GM12878 (cell line): Measurements from ENCODE around the gene ANP32A. TPM values are rescaled to one million over a fixed set of nuclear protein-coding genes. Genes with fewer than 3 reads are reported as not detected.

Experiments used
- ATAC-seq: fragments of 200-7000 bp; cut with Tn5 transposase; 3 replicates; pipeline ENCODE4 v1.9.1; 2020; ENCODE audit warnings: mild to moderate bottlenecking, moderate library complexity
- BruUV-seq: library from RNA; stranded (reverse); fragments of 400-500 nt; replicated peaks from 2 replicates; lab custom pipeline; 2021; lab: Mats Ljungman, UMichigan
- CTCF ChIA-PET: fragments of 300-600 bp; sonication (Branson Sonifier 250); formaldehyde crosslinking; extraction: SDS; loops from one replicate; lab custom pipeline; 2021; ENCODE audit warnings: inconsistent platforms; lab: Yijun Ruan, JAX
- POLR2A ChIA-PET: fragments of 350-600 bp; formaldehyde crosslinking; extraction: SDS; loops from one replicate; lab custom pipeline; 2021; ENCODE audit warnings: inconsistent platforms; lab: Charles Lee
- RAD21 ChIA-PET: fragments of 300-600 bp; sonication (Branson Sonifier 250); formaldehyde crosslinking; loops from one replicate; lab custom pipeline; 2023; ENCODE audit warnings: antibody characterized with exemption; ENCODE audit not compliant: unreplicated experiment; lab: Charles Lee
- SMC1A ChIA-PET: fragments of 300-600 bp; sonication (Branson Sonifier 250); formaldehyde crosslinking; loops from one replicate; lab custom pipeline; 2023; ENCODE audit not compliant: unreplicated experiment, uncharacterized antibody; lab: Charles Lee
- DNase-seq: peaks from one replicate; pipeline ENCODE4 v3.0.0-alpha.2; 2011; ENCODE audit warnings: low read depth, low spot score
- FAIRE-seq: peaks from 3 replicates; lab custom pipeline; 2011; peaks lifted over from hg19 to GRCh38; lab: Jason Lieb, UNC
- H2AFZ ChIP-seq: 2 replicates; pipeline ENCODE4 v1.6.0; 2011; ENCODE audit warnings: low read depth, low read length, control low read depth; ENCODE audit not compliant: control insufficient read depth
- H3K27ac ChIP-seq: 2 replicates; pipeline ENCODE4 v1.5.1; 2011; ENCODE audit warnings: control low read depth; ENCODE audit not compliant: control insufficient read depth, insufficient read depth
- H3K27me3 ChIP-seq, 2 experiments: replicated peaks in 1 of 2; 2 replicates each; pipeline versions ENCODE4 v1.6.0 to v1.6.1; 2011; ENCODE audit warnings: low read length in 1 of 2; ENCODE audit not compliant: control insufficient read depth in 2 of 2, insufficient read depth in 2 of 2
- H3K36me3 ChIP-seq, 2 experiments: 2 replicates each; pipeline ENCODE4 v1.5.1; 2011; ENCODE audit warnings: low read length in 1 of 2; ENCODE audit not compliant: control insufficient read depth in 2 of 2, insufficient read depth in 2 of 2
- H3K4me1 ChIP-seq: 2 replicates; pipeline ENCODE4 v1.6.1; 2011; ENCODE audit warnings: mild to moderate bottlenecking, low read length, moderate library complexity, mixed read lengths; ENCODE audit not compliant: control insufficient read depth, insufficient read depth
- H3K4me2 ChIP-seq: 2 replicates; pipeline ENCODE4 v1.6.0; 2011; ENCODE audit warnings: control low read depth; ENCODE audit not compliant: control insufficient read depth, insufficient read depth
- H3K4me3 ChIP-seq: fragments of 200-600 bp; sonication (generic); 2 replicates; pipeline ENCODE4 v1.5.1; 2016
- H3K79me2 ChIP-seq: 2 replicates; pipeline ENCODE4 v1.6.0; 2011; ENCODE audit warnings: low read length; ENCODE audit not compliant: control insufficient read depth, insufficient read depth
- H3K9ac ChIP-seq: 2 replicates; pipeline ENCODE4 v1.8.0; 2011; ENCODE audit warnings: low read length, control low read depth, mixed read lengths; ENCODE audit not compliant: control insufficient read depth, insufficient read depth
- H3K9me3 ChIP-seq: replicated peaks from 3 replicates; pipeline ENCODE4 v1.5.1; 2011; ENCODE audit warnings: mild to moderate bottlenecking, low read length; ENCODE audit not compliant: control insufficient read depth, insufficient read depth
- H4K20me1 ChIP-seq: 2 replicates; pipeline ENCODE4 v1.6.0; 2011; ENCODE audit not compliant: control insufficient read depth, insufficient read depth
- BCL11A ChIP-seq: IDR thresholded peaks from 2 replicates; pipeline ENCODE4 v1.6.1; 2011; ENCODE audit warnings: low read depth, low read length
- CEBPB ChIP-seq, 2 experiments: fragments of 150-350 bp in 1 of 2; IDR thresholded peaks; 2 replicates each; pipeline ENCODE4 v1.6.1; 2012 to 2014; ENCODE audit warnings: low read depth in 2 of 2, low read length in 2 of 2, borderline replicate concordance in 1 of 2, inconsistent platforms in 1 of 2
- ELK1 ChIP-seq: IDR thresholded peaks from 2 replicates; pipeline ENCODE4 v1.6.1; 2012; ENCODE audit warnings: low read depth, low read length, improper control_type of control experiment
- EP300 ChIP-seq, 2 experiments: fragments of 150-350 bp in 1 of 2; IDR thresholded peaks; 2 replicates each; pipeline ENCODE4 v1.6.1; 2011 to 2012; ENCODE audit warnings: low read depth in 2 of 2, low read length in 2 of 2, borderline replicate concordance in 1 of 2, improper control_type of control experiment in 1 of 2, inconsistent platforms in 1 of 2; ENCODE audit not compliant: control insufficient read depth in 1 of 2
- HCFC1 ChIP-seq: fragments of 150-350 bp; IDR thresholded peaks from 2 replicates; pipeline ENCODE4 v1.6.1; 2014; ENCODE audit warnings: low read length
- HDAC6 ChIP-seq: fragments of 200-600 bp; sonication (generic); IDR thresholded peaks from one replicate; pipeline ENCODE4 v1.8.0; 2017; ENCODE audit warnings: antibody characterized with exemption; ENCODE audit not compliant: unreplicated experiment
- MTA2 ChIP-seq: fragments of 450-650 bp; IDR thresholded peaks from 2 replicates; pipeline ENCODE4 v1.6.1; 2016; ENCODE audit warnings: low read depth, mild to moderate bottlenecking, moderate library complexity
- MYC ChIP-seq: IDR thresholded peaks from 2 replicates; pipeline ENCODE4 v1.6.1; 2011; ENCODE audit warnings: mild to moderate bottlenecking, low read length, moderate library complexity, inconsistent platforms; ENCODE audit not compliant: insufficient read depth, insufficient replicate concordance, insufficient read length, severe bottlenecking
- NFXL1 ChIP-seq: fragments of 450-650 bp; IDR thresholded peaks from 2 replicates; pipeline ENCODE4 v1.6.1; 2017; ENCODE audit warnings: antibody characterized with exemption, mild to moderate bottlenecking, borderline replicate concordance
- NR2F1 ChIP-seq: fragments of 450-650 bp; conservative IDR thresholded peaks from 2 replicates; pipeline ENCODE4 v1.6.1; 2017; ENCODE audit warnings: mild to moderate bottlenecking
- POLR2A ChIP-seq: IDR thresholded peaks from 2 replicates; pipeline ENCODE4 v1.6.1; 2011; ENCODE audit warnings: low read depth, mild to moderate bottlenecking, low read length
- RB1 ChIP-seq: fragments of 450-650 bp; formaldehyde crosslinking; IDR thresholded peaks from 2 replicates; pipeline ENCODE4 v1.6.1; 2017; ENCODE audit warnings: mild to moderate bottlenecking, borderline replicate concordance
- SUZ12 ChIP-seq: fragments of 200-600 bp; sonication (generic); IDR thresholded peaks from one replicate; pipeline ENCODE4 v1.6.1; 2018; ENCODE audit warnings: antibody characterized with exemption, mild to moderate bottlenecking; ENCODE audit not compliant: unreplicated experiment
- TAF1 ChIP-seq: IDR thresholded peaks from 2 replicates; pipeline ENCODE4 v1.6.1; 2011; ENCODE audit warnings: mild to moderate bottlenecking, low read depth, low read length, borderline replicate concordance
- ZBTB33 ChIP-seq: fragments of 450-650 bp; IDR thresholded peaks from 2 replicates; pipeline ENCODE4 v1.6.1; 2017; ENCODE audit warnings: mild to moderate bottlenecking
- ZNF217 ChIP-seq: fragments of 450-650 bp; IDR thresholded peaks from 2 replicates; pipeline ENCODE4 v1.6.1; 2017; ENCODE audit warnings: antibody characterized with exemption, mild to moderate bottlenecking
- in situ Hi-C: fragments of 300-500 bp; cut with MboI; formaldehyde crosslinking; loops from 9 replicates; pipeline ENCODE4 v1.14.3; 2018; ENCODE audit warnings: mixed read lengths
- intact Hi-C: fragments of 100-400 bp; cut with micrococcal nuclease; formaldehyde crosslinking; loops from one replicate; pipeline ENCODE4 v1.14.2; 2022; ENCODE audit not compliant: unreplicated experiment
- polyA plus RNA-seq, 11 experiments: library from polyadenylated mRNA; depleted of rRNA in 4 of 11; unstranded in 6 of 11; stranded (reverse) in 5 of 11; fragments of >200 nt; fragmentation: Nextera tagmentation in 4 of 11; fragmentation: Illumina TruSeq in 1 of 11; extraction: Ambion mirVana in 4 of 11; extraction: Trizol in 1 of 11; gene quantifications; 1 replicate in 1 of 11; 2 replicates in 10 of 11; pipeline versions ENCODE4 v1.2.1 to v1.2.3, GENCODE V29; 2011 to 2016; ENCODE audit warnings: inconsistent platforms in 2 of 11, missing spikeins in 2 of 11, low read depth in 1 of 11
- total RNA-seq, 4 experiments: library from RNA; depleted of rRNA in 3 of 4; stranded (reverse); fragments of >200 nt in 3 of 4; fragmentation: Illumina TruSeq in 1 of 4; extraction: Trizol in 1 of 4; gene quantifications; 2 replicates each; pipeline versions ENCODE4 v1.2.1 to v1.2.3, GENCODE V29; 2013 to 2021
- TF ChIP-seq, protein P1 (sequence below): IDR thresholded peaks from 2 replicates; pipeline ENCODE4 v1.6.1; 2012; ENCODE audit warnings: low read depth, low read length, improper control_type of control experiment
- TF ChIP-seq, protein P2 (sequence below): fragments of 450-650 bp; IDR thresholded peaks from 2 replicates; pipeline ENCODE4 v1.6.1; 2014; ENCODE audit warnings: mild to moderate bottlenecking
- TF ChIP-seq, protein P3 (sequence below): IDR thresholded peaks from 2 replicates; pipeline ENCODE4 v1.6.1; 2011; ENCODE audit warnings: mild to moderate bottlenecking, low read depth, low read length, moderate library complexity; ENCODE audit not compliant: insufficient replicate concordance

ANP32A gene
- total and polyA plus RNA-seq, 10 of the 15 experiments (the other 5 are each of a cell fraction or from before 2014, with no cell fraction given), result 29.6 to 666 (median 234) TPM

DNA sequence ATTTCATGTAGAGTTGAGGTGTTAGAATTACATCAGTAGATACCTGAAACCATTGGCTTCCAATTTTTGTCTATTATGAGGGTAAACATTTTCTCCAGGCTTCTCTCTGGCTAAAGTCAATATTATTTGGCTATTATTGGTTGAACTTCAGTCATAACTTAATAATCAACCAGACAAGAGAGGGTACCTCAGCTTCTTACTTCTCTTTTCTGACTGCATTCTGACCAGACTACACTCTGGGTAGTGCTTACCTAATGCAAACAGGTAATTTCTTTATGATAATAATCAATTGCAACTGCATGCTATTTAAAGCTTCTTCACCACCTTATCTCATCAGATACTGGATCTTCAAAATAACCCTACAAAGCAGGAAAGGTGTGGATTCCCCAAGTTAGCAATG, 85.1 kb downstream of the ANP32A start:
- no TSS peak for BruUV-seq
- no peaks in the 10 kb centered on the region for H3K4me1 ChIP-seq
- H3K9me3 ChIP-seq, result no peaks in the 10 kb centered on the region
- H3K9ac ChIP-seq, result no peak overlapping the region
- SMC1A ChIA-PET, result interaction anchor here (0.7 to 2.6 kb wide), 3 partner anchors 11 to 140 kb away, joined by 3 to 14 read pairs (median 3); no protein-coding TSS in a partner anchor
- H3K4me2 ChIP-seq, result no peak overlapping the region
- TF ChIP-seq RB1 (no peak), BCL11A (no peak), MYC (no peak), ZBTB33 (no peak), HDAC6 (no peak), SUZ12 (no peak), MTA2 (no peak), CEBPB (IDR thresholded peaks at IDR 0.05; ENCODE audit: borderline replicate concordance in 1 of 2, low read depth in 2 of 2, low read length in 2 of 2) (no peak), ZNF217 (no peak), ELK1 (no peak), EP300 (IDR thresholded peaks at IDR 0.05; ENCODE audit: borderline replicate concordance in 1 of 2, control insufficient read depth in 1 of 2, low read depth in 2 of 2, low read length in 2 of 2) (no peak), POLR2A (no peak), HCFC1 (no peak), NFXL1 (no peak), NR2F1 (no peak), TAF1 (no peak)
- TF ChIP-seq, protein P1, sequence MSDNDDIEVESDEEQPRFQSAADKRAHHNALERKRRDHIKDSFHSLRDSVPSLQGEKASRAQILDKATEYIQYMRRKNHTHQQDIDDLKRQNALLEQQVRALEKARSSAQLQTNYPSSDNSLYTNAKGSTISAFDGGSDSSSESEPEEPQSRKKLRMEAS, result no peak
- TF ChIP-seq, protein P2, sequence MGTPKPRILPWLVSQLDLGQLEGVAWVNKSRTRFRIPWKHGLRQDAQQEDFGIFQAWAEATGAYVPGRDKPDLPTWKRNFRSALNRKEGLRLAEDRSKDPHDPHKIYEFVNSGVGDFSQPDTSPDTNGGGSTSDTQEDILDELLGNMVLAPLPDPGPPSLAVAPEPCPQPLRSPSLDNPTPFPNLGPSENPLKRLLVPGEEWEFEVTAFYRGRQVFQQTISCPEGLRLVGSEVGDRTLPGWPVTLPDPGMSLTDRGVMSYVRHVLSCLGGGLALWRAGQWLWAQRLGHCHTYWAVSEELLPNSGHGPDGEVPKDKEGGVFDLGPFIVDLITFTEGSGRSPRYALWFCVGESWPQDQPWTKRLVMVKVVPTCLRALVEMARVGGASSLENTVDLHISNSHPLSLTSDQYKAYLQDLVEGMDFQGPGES, result no peak
- TF ChIP-seq, protein P3, sequence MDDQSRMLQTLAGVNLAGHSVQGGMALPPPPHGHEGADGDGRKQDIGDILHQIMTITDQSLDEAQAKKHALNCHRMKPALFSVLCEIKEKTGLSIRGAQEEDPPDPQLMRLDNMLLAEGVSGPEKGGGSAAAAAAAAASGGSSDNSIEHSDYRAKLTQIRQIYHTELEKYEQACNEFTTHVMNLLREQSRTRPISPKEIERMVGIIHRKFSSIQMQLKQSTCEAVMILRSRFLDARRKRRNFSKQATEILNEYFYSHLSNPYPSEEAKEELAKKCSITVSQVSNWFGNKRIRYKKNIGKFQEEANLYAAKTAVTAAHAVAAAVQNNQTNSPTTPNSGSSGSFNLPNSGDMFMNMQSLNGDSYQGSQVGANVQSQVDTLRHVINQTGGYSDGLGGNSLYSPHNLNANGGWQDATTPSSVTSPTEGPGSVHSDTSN, result no peak
- intact Hi-C loops (no loop called here), in situ Hi-C loops (no loop called here)
- H3K4me3 ChIP-seq, result no peak overlapping the region
- no peaks in the 10 kb centered on the region for H3K79me2 ChIP-seq
- POLR2A ChIA-PET, result no interaction called here
- FAIRE-seq, result no peak
- RAD21 ChIA-PET, result interaction anchor here (1.0 kb wide), 1 partner anchor 139 kb away, joined by 3 read pairs; no protein-coding TSS in a partner anchor
- H4K20me1 ChIP-seq, result no peaks in the 10 kb centered on the region
- H3K36me3 ChIP-seq, result no peaks in the 10 kb centered on the region
- H2AFZ ChIP-seq, result no peak overlapping the region
- no peak overlapping the region for H3K27ac ChIP-seq
- peaks cover 0 to 3% of the 10 kb centered on the region in 2 experiments; a peak in 1 of 4 replicates for H3K27me3 ChIP-seq
- DNase-seq, result no peak
- ATAC-seq, result no peak
- CTCF ChIA-PET, result interaction anchor here (1.2 to 3.1 kb wide), 3 partner anchors 81 to 141 kb away, joined by 4 to 12 read pairs (median 9); no protein-coding TSS in a partner anchor
